Amniotic stem cell (primary cell): ENCODE results near the gene ATP5F1C.
"Not testable (repeated sequence)": the region's sequence is repeated elsewhere in the genome, so short reads cannot be mapped to it uniquely, and the experiment has no call there.

Experiments used
- DNase-seq: peaks from one replicate; lab custom pipeline; 2025; lab: John Stamatoyannopoulos, UW

ATP5F1C gene

GRCh38 chr10:7794251-7795026 lies 6.5 kb downstream of the ATP5F1C start:
- no peak for DNase-seq

GRCh38 chr10:7795605-7796004 lies 7.6 kb downstream of the ATP5F1C start:
- no peak for DNase-seq

- peak; percentile 86 for DNase-seq
These were observed 9.6 kb downstream of the ATP5F1C start for GRCh38 chr10:7797582-7797981.

- no peak for DNase-seq
These were observed 14.6 kb downstream of the ATP5F1C start for GRCh38 chr10:7802606-7803005.

- no peak for DNase-seq
These were observed 16.2 kb downstream of the ATP5F1C start for GRCh38 chr10:7804216-7804615.

DNA sequence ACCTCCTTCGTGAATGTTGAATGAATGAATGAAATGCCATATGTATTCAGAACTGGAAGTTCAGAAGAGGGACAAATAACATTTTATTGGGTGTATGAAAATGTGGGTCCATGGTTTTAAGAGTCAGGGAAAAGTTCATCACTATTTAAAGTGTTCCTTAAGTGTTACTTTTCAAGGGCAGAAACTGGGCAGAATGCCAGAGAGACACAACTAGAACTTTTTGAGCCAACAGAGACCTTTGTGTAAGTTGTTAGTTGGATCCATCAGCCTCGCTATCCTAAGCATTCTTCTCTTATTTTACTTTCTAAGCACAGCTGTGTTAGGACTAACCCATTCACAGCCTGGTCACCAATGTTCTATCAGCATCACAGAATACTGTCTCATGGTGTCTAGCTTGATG lies 16.8 kb downstream of the ATP5F1C start:
- no peak for DNase-seq

- no peak for DNase-seq
These were observed 20.8 kb downstream of the ATP5F1C start for GRCh38 chr10:7808686-7809267.

- no peak for DNase-seq
These were observed 22.5 kb downstream of the ATP5F1C start for GRCh38 chr10:7810443-7810842.

- DNase-seq = no peak
These were observed 23.0 kb downstream of the ATP5F1C start for GRCh38 chr10:7811000-7811399.

- DNase-seq = not testable (repeated sequence)
These were observed 23.8 kb downstream of the ATP5F1C start for GRCh38 chr10:7811743-7812142.

- DNase-seq = no peak
These were observed 25.5 kb downstream of the ATP5F1C start for GRCh38 chr10:7813481-7813880.

DNA sequence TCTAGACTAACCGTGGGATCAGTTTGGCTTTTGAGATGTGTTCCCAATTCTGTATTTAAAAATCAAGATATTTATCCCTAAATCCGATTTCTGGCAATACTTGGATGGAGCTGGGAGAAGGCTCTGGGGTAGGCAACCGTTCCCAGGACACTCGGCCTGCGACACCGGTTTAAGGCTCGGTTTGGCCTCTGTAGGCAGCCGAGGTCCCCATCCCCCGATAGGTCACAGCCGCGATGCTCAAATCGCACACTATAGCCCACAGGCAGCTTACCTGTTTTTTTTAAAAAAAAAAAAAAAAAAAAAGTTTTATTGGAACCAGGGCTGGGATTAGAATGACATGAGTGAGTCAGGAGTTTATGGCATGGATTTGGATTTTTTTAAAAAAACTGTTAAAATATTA lies 29.6 kb downstream of the ATP5F1C start:
- DNase-seq = no peak

DNA sequence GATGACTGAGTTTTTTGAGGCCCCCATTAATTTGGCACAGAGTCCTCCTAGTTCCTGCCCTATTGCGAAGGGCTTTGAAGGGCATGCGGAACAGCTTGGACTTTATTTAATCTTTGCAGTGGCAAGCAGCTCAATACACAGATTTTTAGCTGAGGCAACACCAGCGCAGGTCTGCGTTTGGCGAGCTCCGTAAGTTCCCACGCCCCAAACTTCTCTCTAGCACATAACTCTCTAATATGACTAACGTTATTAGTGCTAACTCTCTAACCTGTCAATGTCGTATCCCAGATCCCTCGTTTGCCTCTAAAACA lies 30.0 kb downstream of the ATP5F1C start:
- no peak for DNase-seq

- DNase-seq = peak; percentile 84
These were observed 30.5 kb downstream of the ATP5F1C start, which contains the start of gene TAF3 for GRCh38 chr10:7818295-7819120. TAF3 (plus strand) TSS chr10:7818505; CDS start chr10:7818710, 205 bp downstream.

- DNase-seq = no peak
These were observed 31.1 kb downstream of the ATP5F1C start for GRCh38 chr10:7819121-7819460.

DNA sequence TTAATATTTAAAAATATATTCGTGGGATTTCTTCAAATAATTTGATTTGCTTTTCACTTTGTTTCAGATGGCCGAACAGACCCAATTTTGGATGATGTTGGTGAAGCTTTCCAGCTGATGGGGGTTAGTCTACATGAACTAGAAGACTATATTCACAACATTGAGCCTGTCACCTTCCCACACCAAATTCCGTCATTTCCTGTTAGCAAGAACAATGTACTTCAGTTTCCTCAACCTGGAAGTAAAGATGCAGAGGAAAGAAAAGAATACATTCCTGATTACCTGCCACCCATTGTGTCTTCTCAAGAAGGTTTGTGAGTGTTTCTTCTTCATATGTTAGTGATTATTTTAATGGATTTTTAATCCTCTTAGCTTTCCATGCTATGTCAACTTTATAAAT lies 36.3 kb downstream of the ATP5F1C start:
- no peak for DNase-seq

DNA sequence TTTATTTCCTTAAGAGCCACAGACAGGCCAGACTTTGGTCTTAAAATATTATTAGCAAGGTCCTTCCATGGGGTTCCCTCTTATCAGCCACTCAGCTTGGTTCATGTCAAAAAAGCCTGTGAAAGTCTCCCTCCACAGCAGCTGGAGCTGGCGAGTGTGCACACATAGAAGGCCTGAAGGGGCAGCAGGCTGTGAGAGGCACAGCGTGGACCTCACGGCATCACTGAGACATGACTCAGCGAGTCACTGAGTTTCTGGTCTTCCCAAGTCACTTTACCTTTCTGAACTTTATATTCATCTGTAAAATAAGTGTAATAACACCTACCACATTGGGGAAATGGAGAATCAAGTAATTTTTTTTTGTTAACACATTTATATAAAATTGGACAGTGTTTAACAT lies 39.0 kb downstream of the ATP5F1C start:
- no peak for DNase-seq

DNA sequence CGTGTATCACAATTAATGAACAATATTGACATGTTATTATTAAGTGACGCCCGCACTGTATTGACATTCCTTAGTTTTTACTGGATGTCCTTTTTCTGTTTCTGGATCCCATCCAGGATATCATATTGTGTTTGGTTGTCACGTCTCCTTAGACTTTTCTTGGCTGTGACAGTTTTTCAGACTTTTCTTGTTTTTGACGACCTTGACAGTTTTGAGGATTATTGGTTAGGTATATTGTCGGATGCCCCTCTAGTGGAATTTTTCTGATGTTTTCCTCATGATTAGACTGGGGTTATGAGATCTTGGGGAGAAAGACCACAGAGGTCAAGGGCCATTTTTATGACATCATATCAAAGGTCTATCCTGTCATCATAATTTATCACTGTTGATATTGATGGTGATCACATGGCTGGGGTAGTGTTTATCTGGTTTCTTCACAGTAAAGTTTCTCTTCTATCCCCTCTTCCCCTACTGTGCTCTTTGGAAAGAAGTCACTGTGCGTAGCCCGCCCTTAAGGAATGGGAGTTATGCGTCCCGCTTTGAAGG lies 41.4 kb downstream of the ATP5F1C start:
- DNase-seq = no peak

DNA sequence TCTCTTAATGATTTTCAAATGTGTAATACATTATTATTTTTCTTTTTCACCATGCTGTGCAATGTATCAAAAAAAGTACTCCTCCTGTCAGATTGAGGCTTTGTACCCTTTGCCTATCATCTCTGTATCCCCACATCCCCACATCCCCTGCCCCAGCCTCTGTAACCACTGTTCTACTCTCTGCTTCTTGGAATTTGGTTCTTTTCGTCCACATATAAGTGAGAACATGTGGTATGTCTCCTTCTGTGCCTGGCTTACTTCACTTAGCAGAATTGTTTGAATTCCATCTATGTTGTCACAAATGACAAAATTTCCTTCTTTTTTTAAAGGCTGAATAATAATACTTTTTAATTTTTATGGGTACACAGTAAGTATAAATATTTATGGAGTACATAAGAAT lies 44.1 kb downstream of the ATP5F1C start:
- no peak for DNase-seq

GRCh38 chr10:7833210-7833609 lies 45.2 kb downstream of the ATP5F1C start:
- DNase-seq = no peak

DNA sequence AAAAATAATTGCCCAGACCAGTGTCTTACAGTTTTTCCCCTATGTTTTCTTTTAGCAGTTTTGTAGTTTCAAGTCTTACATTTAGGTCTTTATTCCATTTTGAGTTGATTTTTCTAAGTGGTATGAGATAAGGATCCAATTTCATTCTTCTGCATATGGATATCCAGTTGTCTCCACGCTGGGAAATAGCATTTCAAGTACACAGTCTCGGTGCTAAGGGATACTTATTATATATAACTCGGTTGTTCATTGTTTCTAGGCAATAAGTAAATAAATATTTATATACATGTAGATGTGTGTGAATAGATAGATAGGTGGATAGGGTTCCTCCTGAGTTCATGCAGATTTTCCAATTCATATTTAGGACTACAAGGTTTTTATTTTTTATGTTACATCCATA lies 46.3 kb downstream of the ATP5F1C start:
- DNase-seq = no peak

DNA sequence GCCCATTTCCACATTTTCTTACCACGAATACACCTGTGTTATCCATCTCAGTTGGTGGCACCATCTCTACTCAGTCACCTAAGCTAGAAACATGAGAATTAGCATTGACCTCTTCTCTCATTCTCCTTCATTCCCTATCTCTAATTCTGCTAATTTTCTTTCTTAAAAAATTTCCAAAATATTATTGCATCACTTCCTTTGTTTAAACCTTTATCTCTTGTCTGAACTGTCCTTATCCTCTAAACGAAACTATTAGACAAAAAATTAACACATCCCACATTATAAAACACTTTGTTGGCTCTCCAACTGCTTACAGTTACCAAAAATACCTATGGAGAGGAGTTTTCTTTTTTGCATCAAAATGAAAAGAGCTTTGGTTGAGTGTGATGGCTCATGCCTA lies 48.6 kb downstream of the ATP5F1C start:
- DNase-seq = no peak

DNA sequence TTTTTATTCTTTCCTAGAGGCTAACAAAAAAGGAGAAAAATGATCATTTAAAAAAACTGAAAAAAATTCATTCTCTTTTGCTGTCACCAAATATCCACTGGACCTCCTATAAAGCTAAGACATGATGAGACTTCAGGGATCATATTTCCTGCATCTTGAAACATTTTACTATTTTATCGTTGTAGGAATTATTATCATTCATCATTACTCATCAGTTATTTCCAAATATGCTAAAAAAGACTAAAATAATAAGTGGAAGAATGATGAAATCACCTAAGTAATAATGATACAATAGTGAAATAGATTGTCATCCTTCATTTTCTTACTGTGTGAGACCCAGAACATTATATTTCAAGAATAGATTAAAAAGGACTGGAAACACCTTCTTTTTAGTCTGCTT lies 58.6 kb downstream of the ATP5F1C start:
- DNase-seq = no peak
